Activated T-helper 17 cell treated with anti-CD3 and anti-CD28 coated beads, Interleukin-2, amount 50 U/mL, for 72 hours (primary cell): ENCODE results near the gene VPREB3. TPM values are rescaled to one million over a fixed set of nuclear protein-coding genes. Genes with fewer than 3 reads are reported as not detected.
"Not testable (repeated sequence)": the region's sequence is repeated elsewhere in the genome, so short reads cannot be mapped to it uniquely, and the experiment has no call there.

Source experiments
- ATAC-seq: fragments of 150-1000 bp; cut with Tn5 transposase; replicated peaks from 2 replicates; pipeline ENCODE4 v1.10.0; 2021; ENCODE audit warnings: mild to moderate bottlenecking, moderate library complexity
- H3K27ac Mint-ChIP-seq: one replicate; pipeline ENCODE4 v1.8.0; 2022; ENCODE audit warnings: mixed read lengths
- H3K27me3 Mint-ChIP-seq: one replicate; pipeline ENCODE4 v1.8.0; 2022; ENCODE audit warnings: mixed read lengths
- H3K36me3 Mint-ChIP-seq: one replicate; pipeline ENCODE4 v1.8.0; 2022; ENCODE audit warnings: low read depth, mild to moderate bottlenecking, mixed read lengths
- H3K4me1 Mint-ChIP-seq: one replicate; pipeline ENCODE4 v1.8.0; 2022; ENCODE audit warnings: mixed read lengths
- H3K4me3 Mint-ChIP-seq: one replicate; pipeline ENCODE4 v1.8.0; 2022; ENCODE audit warnings: mild to moderate bottlenecking, mixed read lengths
- H3K9me3 Mint-ChIP-seq: one replicate; pipeline ENCODE4 v1.8.0; 2022; ENCODE audit warnings: mixed read lengths
- total RNA-seq, 2 donors: library from RNA; stranded (reverse); gene quantifications; one replicate each; pipeline ENCODE4 v1.2.3, GENCODE V29; 2022

Gene VPREB3
- total RNA-seq, 2 donors from 2014 or later: not detected

- ATAC-seq: no peak
- H3K36me3 Mint-ChIP-seq: peaks cover 23% of the 10 kb centered on the region
- no peaks in the 10 kb centered on the region for H3K9me3 Mint-ChIP-seq
- no peak overlapping the region for H3K4me3 Mint-ChIP-seq
- peaks cover 12% of the 10 kb centered on the region for H3K4me1 Mint-ChIP-seq
- H3K27ac Mint-ChIP-seq: no peak overlapping the region
- H3K27me3 Mint-ChIP-seq: no peaks in the 10 kb centered on the region
These were observed 8.4 kb downstream of the VPREB3 start for GRCh38 chr22:23745791-23746190.

- Mint-ChIP-seq H3K36me3 (peaks cover 23% of the 10 kb centered on the region), H3K27ac (no peak overlapping the region), H3K4me1 (peaks cover under 1% of the 10 kb centered on the region)
These were observed 9.7 kb downstream of the VPREB3 start for GRCh38 chr22:23744485-23744884.

GRCh38 chr22:23744001-23744400 lies 10.2 kb downstream of the VPREB3 start:
- no peaks in the 10 kb centered on the region for H3K27me3 Mint-ChIP-seq
- no peaks in the 10 kb centered on the region for H3K4me1 Mint-ChIP-seq
- H3K27ac Mint-ChIP-seq: no peak overlapping the region

More at GRCh38 chr22:23744485-23744884, 9.7 kb downstream of the VPREB3 start:
- H3K27me3 Mint-ChIP-seq: no peaks in the 10 kb centered on the region
- no peak overlapping the region for H3K4me3 Mint-ChIP-seq
- H3K9me3 Mint-ChIP-seq: no peaks in the 10 kb centered on the region
- ATAC-seq: no peak

GRCh38 chr22:23743303-23743705 lies 10.9 kb downstream of the VPREB3 start:
- H3K9me3 Mint-ChIP-seq: no peaks in the 10 kb centered on the region
- no peaks in the 10 kb centered on the region for H3K27me3 Mint-ChIP-seq
- no peak for ATAC-seq
- H3K4me1 Mint-ChIP-seq: no peaks in the 10 kb centered on the region
- H3K4me3 Mint-ChIP-seq: no peak overlapping the region
- H3K27ac Mint-ChIP-seq: no peak overlapping the region
- peaks cover 23% of the 10 kb centered on the region for H3K36me3 Mint-ChIP-seq

More at GRCh38 chr22:23744001-23744400, 10.2 kb downstream of the VPREB3 start:
- Mint-ChIP-seq H3K36me3 (peaks cover 23% of the 10 kb centered on the region), H3K9me3 (no peaks in the 10 kb centered on the region), H3K4me3 (no peak overlapping the region)
- ATAC-seq: no peak

GRCh38 chr22:23742505-23743264 lies 11.5 kb downstream of the VPREB3 start:
- no peak for ATAC-seq
- H3K27me3 Mint-ChIP-seq: no peaks in the 10 kb centered on the region
- peaks cover 23% of the 10 kb centered on the region for H3K36me3 Mint-ChIP-seq
- H3K27ac Mint-ChIP-seq: no peak overlapping the region
- H3K4me1 Mint-ChIP-seq: no peaks in the 10 kb centered on the region
- H3K4me3 Mint-ChIP-seq: no peak overlapping the region
- H3K9me3 Mint-ChIP-seq: no peaks in the 10 kb centered on the region

GRCh38 chr22:23737696-23738095 lies 16.5 kb downstream of the VPREB3 start:
- no peak for ATAC-seq
- no peaks in the 10 kb centered on the region for H3K27me3 Mint-ChIP-seq
- H3K4me1 Mint-ChIP-seq: no peaks in the 10 kb centered on the region
- no peaks in the 10 kb centered on the region for H3K9me3 Mint-ChIP-seq
- no peak overlapping the region for H3K4me3 Mint-ChIP-seq
- H3K27ac Mint-ChIP-seq: no peak overlapping the region
- H3K36me3 Mint-ChIP-seq: no peaks in the 10 kb centered on the region

GRCh38 chr22:23728108-23728507 lies 26.1 kb downstream of the VPREB3 start:
- H3K27ac Mint-ChIP-seq: not testable (repeated sequence)

GRCh38 chr22:23722724-23723123 lies 31.5 kb downstream of the VPREB3 start:
- no peak overlapping the region for H3K27ac Mint-ChIP-seq
- no peaks in the 10 kb centered on the region for H3K9me3 Mint-ChIP-seq
- ATAC-seq: no peak
- peaks cover 4% of the 10 kb centered on the region for H3K27me3 Mint-ChIP-seq
- H3K4me3 Mint-ChIP-seq: no peak overlapping the region
- no peaks in the 10 kb centered on the region for H3K4me1 Mint-ChIP-seq
- H3K36me3 Mint-ChIP-seq: no peaks in the 10 kb centered on the region

More at GRCh38 chr22:23728108-23728507, 26.1 kb downstream of the VPREB3 start:
- H3K9me3 Mint-ChIP-seq, H3K4me3 Mint-ChIP-seq, ATAC-seq, H3K4me1 Mint-ChIP-seq, H3K36me3 Mint-ChIP-seq, H3K27me3 Mint-ChIP-seq: not testable (repeated sequence)

- no peak for ATAC-seq
- no peaks in the 10 kb centered on the region for H3K4me1 Mint-ChIP-seq
- H3K27me3 Mint-ChIP-seq: peaks cover 4% of the 10 kb centered on the region
- no peak overlapping the region for H3K4me3 Mint-ChIP-seq
- no peaks in the 10 kb centered on the region for H3K9me3 Mint-ChIP-seq
- H3K27ac Mint-ChIP-seq: no peak overlapping the region
- no peaks in the 10 kb centered on the region for H3K36me3 Mint-ChIP-seq
These were observed 32.1 kb downstream of the VPREB3 start for GRCh38 chr22:23722160-23722559.

- Mint-ChIP-seq H3K4me1 (no peaks in the 10 kb centered on the region), H3K9me3 (no peaks in the 10 kb centered on the region), H3K4me3 (no peak overlapping the region), H3K27me3 (no peaks in the 10 kb centered on the region), H3K36me3 (no peaks in the 10 kb centered on the region), H3K27ac (no peak overlapping the region)
- no peak for ATAC-seq
These were observed 33.4 kb downstream of the VPREB3 start for GRCh38 chr22:23720855-23721254.

- Mint-ChIP-seq H3K9me3 (no peaks in the 10 kb centered on the region), H3K4me3 (no peak overlapping the region), H3K36me3 (peaks cover 9% of the 10 kb centered on the region), H3K4me1 (no peaks in the 10 kb centered on the region), H3K27ac (no peak overlapping the region), H3K27me3 (no peaks in the 10 kb centered on the region)
- ATAC-seq: no peak
These were observed 35.7 kb downstream of the VPREB3 start for GRCh38 chr22:23718371-23719165.

- peak overlapping the region; percentile 87 for H3K27ac Mint-ChIP-seq
- peak; percentile 95 for ATAC-seq
- no peaks in the 10 kb centered on the region for H3K27me3 Mint-ChIP-seq
- peak overlapping the region; percentile 72 for H3K4me3 Mint-ChIP-seq
- peaks cover 20% of the 10 kb centered on the region for H3K36me3 Mint-ChIP-seq
- H3K4me1 Mint-ChIP-seq: no peaks in the 10 kb centered on the region
- H3K9me3 Mint-ChIP-seq: no peaks in the 10 kb centered on the region
These were observed 37.1 kb downstream of the VPREB3 start for GRCh38 chr22:23716811-23717801.

- no peaks in the 10 kb centered on the region for H3K27me3 Mint-ChIP-seq
- H3K9me3 Mint-ChIP-seq: no peaks in the 10 kb centered on the region
- peaks cover 33% of the 10 kb centered on the region for H3K36me3 Mint-ChIP-seq
- no peaks in the 10 kb centered on the region for H3K4me1 Mint-ChIP-seq
- H3K27ac Mint-ChIP-seq: peak overlapping the region; percentile 65
- peak overlapping the region; percentile 72 for H3K4me3 Mint-ChIP-seq
- ATAC-seq: no peak
These were observed 38.3 kb downstream of the VPREB3 start for GRCh38 chr22:23715806-23716375.
